Measurements from ENCODE around the gene UBASH3B. TPM values are rescaled to one million over a fixed set of nuclear protein-coding genes. Genes with fewer than 3 reads are reported as not detected.
A peak's percentile ranks its signal among the peaks of the same experiment; 100 is the strongest.
"Not testable (repeated sequence)": the region's sequence is repeated elsewhere in the genome, so short reads cannot be mapped to it uniquely, and the experiment has no call there.

Gene UBASH3B
- total RNA-seq, 3 donors from 2014 or later, result 3.5 to 5.9 (median 3.9) TPM

DNA sequence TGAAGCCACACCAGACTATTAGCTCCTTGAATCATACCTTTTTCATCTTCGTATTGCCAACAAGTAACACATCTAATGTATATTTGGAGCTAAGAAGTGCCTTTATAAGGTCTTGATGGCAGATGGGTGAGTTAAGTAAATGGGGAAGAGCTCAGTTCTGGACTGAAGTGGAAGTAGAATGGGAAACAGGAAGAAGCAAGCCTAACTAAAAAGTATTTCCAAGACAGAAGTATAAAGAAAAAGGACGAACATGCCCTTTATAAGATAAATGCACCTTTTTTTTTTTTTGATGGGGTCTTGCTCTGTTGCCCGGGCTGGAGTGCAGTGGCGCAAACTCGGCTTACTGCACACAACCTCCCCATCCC, 197.3 kb downstream of the UBASH3B start:
- no peaks in the 10 kb centered on the region for H3K4me1 ChIP-seq (ENCODE audit: low read depth)
- DNase-seq, result no peak
- no peaks in the 10 kb centered on the region for H3K9me3 ChIP-seq
- H3K4me3 ChIP-seq, result no peak overlapping the region
- H3K36me3 ChIP-seq (ENCODE audit: low read depth), result no peaks in the 10 kb centered on the region
- intact Hi-C loops (cut with DNase I, micrococcal nuclease), result loop anchor here (10.0 kb wide), 2 partner anchors 58 to 228 kb away; no protein-coding TSS in a partner anchor
- no peak for ATAC-seq
- TF ChIP-seq, protein P1, sequence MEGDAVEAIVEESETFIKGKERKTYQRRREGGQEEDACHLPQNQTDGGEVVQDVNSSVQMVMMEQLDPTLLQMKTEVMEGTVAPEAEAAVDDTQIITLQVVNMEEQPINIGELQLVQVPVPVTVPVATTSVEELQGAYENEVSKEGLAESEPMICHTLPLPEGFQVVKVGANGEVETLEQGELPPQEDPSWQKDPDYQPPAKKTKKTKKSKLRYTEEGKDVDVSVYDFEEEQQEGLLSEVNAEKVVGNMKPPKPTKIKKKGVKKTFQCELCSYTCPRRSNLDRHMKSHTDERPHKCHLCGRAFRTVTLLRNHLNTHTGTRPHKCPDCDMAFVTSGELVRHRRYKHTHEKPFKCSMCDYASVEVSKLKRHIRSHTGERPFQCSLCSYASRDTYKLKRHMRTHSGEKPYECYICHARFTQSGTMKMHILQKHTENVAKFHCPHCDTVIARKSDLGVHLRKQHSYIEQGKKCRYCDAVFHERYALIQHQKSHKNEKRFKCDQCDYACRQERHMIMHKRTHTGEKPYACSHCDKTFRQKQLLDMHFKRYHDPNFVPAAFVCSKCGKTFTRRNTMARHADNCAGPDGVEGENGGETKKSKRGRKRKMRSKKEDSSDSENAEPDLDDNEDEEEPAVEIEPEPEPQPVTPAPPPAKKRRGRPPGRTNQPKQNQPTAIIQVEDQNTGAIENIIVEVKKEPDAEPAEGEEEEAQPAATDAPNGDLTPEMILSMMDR (IDR thresholded peaks at IDR 0.05), result no peak

DNA sequence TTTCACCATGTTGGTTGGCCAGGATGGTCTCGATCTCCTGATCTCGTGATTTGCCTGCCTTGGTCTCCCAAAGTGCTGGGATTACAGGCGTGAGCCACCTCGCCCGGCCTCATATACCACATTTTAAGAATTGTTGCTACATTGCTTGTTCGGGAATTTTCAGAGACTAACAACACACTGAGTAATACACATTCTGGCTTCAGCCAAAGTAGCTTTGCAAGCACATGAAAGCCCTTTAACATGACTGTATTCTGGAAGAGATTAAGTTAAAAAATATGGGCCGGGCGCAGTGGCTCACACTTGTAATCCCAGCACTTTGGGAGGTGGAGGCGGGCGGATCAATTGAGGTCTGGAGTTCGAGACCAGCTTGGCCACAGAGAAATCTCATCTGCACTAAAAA, 197.7 kb downstream of the UBASH3B start:
- TF ChIP-seq, protein P1 (IDR thresholded peaks at IDR 0.05), result no peak
- no peaks in the 10 kb centered on the region for H3K36me3 ChIP-seq (ENCODE audit: low read depth)
- intact Hi-C loops (cut with DNase I, micrococcal nuclease), result loop anchor here (10.0 kb wide), 2 partner anchors 58 to 228 kb away; no protein-coding TSS in a partner anchor
- H3K9me3 ChIP-seq, result no peaks in the 10 kb centered on the region
- DNase-seq (no peak), ATAC-seq (no peak)
- no peaks in the 10 kb centered on the region for H3K4me1 ChIP-seq (ENCODE audit: low read depth)
- no peak overlapping the region for H3K4me3 ChIP-seq

DNA sequence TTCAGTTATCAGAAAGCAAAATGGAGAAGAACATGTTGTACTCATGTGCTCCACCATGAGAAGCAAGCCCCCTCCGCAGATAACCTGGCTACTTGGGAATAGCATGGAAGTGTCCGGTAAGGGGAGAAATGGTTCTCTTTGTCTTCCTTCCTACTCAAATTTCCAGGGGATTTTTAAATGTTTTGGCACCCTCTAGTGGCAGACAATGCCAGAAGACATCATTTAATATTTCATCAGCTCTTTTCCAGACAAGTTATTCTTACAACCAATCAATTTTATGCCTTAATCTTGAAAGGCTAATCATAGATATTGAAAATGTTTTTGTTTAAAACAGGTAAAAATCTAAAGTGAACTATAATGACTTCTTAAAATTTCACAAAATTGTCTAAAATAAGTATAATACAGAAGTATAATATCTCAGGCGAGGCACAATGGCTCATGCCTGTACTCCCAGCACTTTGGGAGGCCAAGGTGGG, 198.5 kb downstream of the UBASH3B start:
- intact Hi-C loops (cut with DNase I, micrococcal nuclease), result loop anchor here (10.0 kb wide), 2 partner anchors 59 to 229 kb away; no protein-coding TSS in a partner anchor
- H3K4me3 ChIP-seq, result no peak overlapping the region
- H3K36me3 ChIP-seq (ENCODE audit: low read depth), result no peaks in the 10 kb centered on the region
- peak in 1 of 3 donors; percentile 83 for DNase-seq
- TF ChIP-seq, protein P1 (IDR thresholded peaks at IDR 0.05), result peak; percentile 24
- ATAC-seq, result peak; percentile 57
- H3K9me3 ChIP-seq, result no peaks in the 10 kb centered on the region
- no peaks in the 10 kb centered on the region for H3K4me1 ChIP-seq (ENCODE audit: low read depth)

DNA sequence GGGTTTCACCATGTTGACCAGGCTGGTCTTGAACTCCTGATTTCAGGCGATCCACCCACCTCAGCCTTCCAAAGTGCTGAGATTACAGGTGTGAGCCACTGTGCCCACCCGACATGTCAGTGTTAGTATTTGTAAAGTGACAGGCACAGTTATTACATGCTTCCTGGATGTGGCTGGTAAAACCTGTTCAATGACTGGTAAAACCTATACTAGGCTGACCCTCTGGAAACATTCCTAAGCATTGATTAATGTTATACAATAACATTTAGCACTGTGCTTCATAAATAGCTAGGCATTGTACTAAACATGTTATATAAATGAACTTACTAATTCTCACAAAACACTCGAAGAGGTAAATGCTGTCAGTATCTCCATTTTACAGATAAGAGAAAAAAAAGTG, 206.1 kb downstream of the UBASH3B start:
- Histone ChIP-seq H3K4me3 (no peak overlapping the region), H3K9me3 (no peaks in the 10 kb centered on the region), H3K4me1 (ENCODE audit: low read depth) (no peaks in the 10 kb centered on the region), H3K36me3 (ENCODE audit: low read depth) (no peaks in the 10 kb centered on the region)
- intact Hi-C loops (cut with DNase I, micrococcal nuclease), result loop anchor here (5.0 to 10.0 kb wide), 2 partner anchors 161 to 163 kb away; no protein-coding TSS in a partner anchor
- DNase-seq (no peak), ATAC-seq (no peak)
- TF ChIP-seq, protein P1 (IDR thresholded peaks at IDR 0.05), result no peak

DNA sequence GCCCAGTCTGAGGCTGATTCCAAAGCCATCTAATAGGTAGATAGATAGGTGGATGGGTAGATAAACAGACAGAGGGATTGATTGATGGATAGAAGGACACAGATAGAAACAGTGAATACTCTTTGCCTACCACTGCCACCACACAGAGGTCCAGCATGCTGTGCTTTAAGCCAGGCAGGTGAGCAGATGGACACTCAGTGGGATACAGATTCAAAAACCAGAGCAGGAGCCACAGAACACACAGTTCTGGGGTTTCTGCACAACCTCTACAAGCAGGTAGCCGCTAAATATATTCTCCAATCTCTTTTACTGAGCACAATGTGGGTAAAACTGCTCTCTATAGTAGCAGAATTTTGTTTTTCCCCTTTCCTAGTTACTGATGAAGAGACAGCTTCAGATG, 206.6 kb downstream of the UBASH3B start:
- Histone ChIP-seq H3K36me3 (ENCODE audit: low read depth) (no peaks in the 10 kb centered on the region), H3K9me3 (no peaks in the 10 kb centered on the region), H3K4me3 (no peak overlapping the region), H3K4me1 (ENCODE audit: low read depth) (no peaks in the 10 kb centered on the region)
- intact Hi-C loops (cut with DNase I, micrococcal nuclease), result loop anchor here (5.0 to 10.0 kb wide), 2 partner anchors 160 to 163 kb away; no protein-coding TSS in a partner anchor
- DNase-seq (no peak), ATAC-seq (no peak)
- TF ChIP-seq, protein P1 (IDR thresholded peaks at IDR 0.05), result no peak

DNA sequence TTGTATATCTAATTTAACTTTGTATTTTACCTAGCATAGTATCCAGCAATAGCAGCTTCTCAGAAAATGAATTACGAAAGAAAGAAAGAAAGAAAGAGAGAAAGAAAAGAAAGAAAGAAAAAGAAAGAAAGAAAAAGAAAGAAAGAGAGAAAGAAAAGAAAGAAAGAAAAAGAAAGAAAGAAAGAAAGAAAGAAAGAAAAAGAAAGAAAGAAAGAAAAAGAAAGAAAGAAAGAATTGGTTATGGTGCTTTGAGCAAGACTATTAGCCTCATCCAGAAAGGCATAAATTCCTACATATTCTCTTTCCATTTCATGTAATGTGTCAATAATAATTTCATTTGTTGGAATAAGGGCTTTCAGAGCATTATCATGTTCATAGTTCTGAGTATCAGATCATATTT, 207.6 kb downstream of the UBASH3B start:
- H3K4me3 ChIP-seq; H3K36me3 ChIP-seq (ENCODE audit: low read depth); H3K9me3 ChIP-seq; H3K4me1 ChIP-seq (ENCODE audit: low read depth); ATAC-seq; DNase-seq: not testable (repeated sequence)
- intact Hi-C loops (cut with DNase I, micrococcal nuclease), result loop anchor here (5.0 to 10.0 kb wide), 2 partner anchors 159 to 162 kb away; no protein-coding TSS in a partner anchor
